ENCODE results near the gene ZC3H12C.

Gene ZC3H12C

DNA sequence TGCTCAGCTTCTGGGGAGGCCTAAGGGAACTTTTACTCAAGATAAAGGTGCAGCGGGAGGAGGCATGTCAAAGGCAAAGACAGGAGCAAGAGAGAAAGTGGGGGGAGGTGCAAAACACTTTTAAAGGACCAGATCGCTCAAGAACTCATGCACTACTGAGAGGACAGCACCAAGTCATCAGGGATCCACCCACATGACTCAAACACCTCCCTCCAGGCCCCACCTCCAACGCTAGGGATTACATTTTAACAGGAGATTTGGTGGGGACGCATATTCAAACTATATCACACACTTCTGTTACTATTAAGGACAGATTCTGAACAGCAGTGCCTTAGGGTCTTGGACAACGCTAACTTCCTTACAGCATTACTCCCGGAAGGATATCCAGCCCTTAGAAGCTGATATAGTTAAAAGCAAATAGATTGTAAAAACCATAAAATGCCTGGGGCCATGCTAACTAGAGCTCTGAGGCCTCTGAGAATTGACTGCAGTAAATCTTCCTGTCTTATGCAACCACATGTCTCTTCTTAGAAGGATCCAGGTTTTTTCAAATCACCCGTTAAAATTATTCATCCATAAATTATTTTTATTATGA is 16.7 kb upstream of the ZC3H12C start:
- no peak for DNase-seq

DNA sequence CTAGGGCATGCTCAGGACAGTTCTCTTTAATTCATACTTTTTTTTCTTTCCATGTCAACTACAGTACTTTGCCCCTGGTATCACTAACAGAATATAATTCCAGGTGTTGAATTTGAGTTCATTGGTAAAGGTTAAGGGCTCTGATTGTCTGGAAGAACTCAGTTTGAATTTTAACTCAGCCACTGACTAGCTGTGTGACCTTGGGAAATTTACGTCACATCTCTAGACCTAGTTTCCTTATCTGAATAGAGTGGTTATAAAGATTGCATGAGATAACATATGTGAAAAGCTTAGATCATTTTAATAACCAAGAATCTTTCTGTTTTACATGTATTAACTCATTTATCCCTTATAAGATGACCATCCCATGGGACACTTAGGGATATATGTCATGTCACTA is 15.8 kb upstream of the ZC3H12C start:
- DNase-seq, result no peak

DNA sequence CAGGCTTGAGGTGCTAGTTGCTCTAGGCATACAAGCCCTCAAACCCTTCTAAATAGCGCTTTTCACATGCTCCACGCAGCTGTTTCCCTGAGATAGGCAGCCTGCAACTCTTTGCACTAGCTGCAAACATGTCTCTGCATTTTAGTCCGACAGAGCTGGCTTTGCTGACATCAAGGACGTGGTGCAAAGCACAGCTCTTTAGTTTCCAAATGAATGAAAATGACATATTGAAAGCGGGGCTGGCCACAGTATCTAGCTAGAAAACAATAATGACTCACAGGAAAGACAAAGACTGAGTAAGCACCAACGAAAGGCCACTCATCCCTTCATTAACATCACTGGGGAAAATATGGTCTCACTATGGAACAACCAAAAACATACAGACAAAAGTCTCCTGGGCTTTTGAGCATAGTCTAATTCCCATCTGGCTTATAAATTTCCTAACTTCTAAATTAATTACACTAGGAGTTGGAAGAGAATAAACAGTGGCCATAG is 15.3 kb upstream of the ZC3H12C start:
- DNase-seq, result peak in 5 of 51 donors; percentile 5 to 21 (median 11)

DNA sequence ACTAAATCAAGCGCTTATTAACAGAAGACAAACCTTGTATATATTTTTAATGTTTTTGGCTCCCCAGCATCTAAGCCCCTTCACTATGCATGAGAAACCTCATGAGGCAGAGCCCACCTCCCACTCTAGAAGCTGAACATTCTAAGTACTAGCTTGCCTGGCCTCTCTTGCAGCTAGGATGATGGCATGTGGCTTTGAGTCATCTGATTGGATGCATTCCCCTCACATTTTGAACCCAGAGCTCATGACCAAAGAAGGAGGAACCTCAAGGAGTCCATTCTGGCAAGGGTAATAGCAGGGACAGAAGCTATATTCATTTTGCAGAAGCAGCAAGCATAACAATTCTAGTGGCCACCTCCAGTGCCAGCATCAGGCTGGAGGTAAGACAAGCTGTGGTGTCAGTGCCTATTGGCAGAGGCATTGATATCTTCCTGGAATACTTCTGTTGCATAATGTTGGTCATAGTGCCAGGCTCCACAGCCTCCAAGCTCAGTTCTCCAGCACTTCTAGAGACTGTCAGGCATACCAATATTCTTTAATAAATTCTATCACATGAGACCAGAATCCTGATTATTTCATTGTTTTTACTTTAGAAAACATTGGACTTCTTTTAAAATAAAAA is 14.2 kb upstream of the ZC3H12C start:
- DNase-seq, result no peak

DNA sequence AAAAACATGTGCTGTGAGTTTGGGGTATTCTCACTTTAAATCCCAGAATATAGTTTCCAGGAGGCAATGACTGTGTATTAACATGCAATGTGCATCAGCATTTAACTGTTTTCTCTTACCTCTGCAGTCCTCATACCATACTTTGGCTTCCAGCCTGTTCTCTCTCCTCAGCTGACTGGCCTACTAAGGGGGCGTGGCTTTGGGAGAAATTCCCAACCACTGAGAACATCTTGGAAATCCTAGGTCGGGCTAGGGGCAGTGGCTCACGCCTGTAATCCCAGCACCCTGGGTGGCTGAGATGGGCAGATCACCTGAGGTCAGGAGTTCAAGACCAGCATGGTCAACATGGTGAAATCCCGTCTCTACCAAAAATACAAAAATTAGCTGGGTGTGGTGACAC is 13.5 kb upstream of the ZC3H12C start:
- DNase-seq, result no peak

DNA sequence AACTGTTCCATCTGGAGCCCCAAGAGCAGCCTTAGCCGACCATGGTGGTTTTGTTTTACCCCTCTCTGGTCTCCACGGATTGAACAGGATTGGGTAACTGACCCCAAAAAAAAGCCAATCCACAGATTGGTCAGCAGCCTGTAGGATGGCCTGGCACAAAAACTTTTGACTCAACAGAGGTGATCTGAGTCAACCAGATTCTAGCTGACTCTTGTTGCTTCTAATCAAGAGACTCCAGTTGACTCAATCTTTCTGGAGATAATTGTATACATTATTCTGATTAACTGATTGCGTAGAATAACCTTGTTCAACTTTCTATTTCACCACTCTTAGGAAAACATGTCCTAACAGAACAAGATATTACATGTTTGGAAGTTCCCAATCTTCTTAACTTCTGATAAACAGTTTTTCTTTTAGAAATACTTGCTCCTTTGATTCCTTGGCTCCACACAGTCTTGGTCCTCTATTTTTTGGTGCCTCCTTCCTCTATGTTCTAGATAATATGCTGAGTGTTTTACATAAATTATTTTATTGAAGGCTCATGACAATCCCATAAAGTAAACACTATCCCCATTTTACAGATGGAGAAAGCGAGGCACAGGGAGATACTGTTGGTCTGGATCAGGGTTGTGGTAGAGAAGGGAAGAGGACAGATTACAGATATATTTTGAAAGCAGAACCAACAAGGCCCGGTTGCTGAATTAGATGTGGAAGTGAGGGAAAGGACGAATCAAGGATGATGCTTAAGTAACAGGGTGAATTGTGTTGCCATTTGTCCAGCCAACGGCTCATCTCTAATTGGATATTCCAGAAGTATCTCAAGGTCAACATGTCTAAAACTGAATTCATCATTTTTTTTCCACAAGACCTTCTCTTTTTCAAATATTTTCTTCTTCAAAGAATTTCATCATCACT is 11.5 kb upstream of the ZC3H12C start:
- DNase-seq, result no peak

DNA sequence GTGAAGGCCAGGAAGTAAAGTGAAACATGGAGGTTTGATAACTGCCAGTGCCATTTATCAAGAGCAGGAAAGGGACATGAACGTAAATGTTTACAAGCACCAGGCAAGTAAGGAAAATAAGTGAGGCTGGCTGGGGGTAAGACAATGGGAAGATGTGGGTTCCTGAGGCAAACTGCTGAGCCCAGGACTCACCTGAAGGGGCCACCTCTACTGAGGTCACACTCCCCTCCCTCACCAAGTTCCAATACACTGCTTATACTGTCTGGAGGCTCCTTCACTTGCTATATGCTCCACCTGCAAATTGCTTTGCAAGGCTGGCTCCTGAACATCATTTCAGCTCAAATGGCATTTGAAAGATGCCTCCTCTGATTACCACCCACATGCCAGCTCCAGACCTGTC is 10.3 kb upstream of the ZC3H12C start:
- no peak for DNase-seq

DNA sequence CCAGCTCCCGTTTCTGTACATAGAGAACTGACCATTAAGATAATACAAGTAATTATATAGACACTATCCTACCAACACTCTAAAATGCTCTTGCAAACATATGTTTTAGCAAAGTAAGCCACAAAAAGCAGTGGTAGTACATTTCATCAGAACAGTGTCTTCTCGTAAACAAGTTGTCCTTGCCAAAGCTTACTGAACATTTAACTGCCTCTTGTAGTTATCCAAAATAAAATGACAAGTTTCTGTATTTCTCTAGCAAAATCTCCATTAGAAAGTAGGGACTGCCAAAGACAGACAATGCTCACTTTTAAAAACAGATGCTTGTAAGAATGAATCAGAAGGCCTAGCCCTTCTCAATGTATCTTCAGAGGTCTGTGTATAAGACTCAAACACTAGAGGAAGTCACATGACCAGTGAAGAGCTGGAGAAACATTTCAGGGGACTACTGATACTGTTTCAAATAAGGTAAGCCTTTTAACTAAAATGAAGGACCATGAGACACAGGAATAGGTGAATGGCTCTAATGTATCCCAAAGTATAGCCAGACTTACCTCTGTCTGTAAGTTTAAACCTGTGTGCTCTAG is 7.8 kb upstream of the ZC3H12C start:
- no peak for DNase-seq

DNA sequence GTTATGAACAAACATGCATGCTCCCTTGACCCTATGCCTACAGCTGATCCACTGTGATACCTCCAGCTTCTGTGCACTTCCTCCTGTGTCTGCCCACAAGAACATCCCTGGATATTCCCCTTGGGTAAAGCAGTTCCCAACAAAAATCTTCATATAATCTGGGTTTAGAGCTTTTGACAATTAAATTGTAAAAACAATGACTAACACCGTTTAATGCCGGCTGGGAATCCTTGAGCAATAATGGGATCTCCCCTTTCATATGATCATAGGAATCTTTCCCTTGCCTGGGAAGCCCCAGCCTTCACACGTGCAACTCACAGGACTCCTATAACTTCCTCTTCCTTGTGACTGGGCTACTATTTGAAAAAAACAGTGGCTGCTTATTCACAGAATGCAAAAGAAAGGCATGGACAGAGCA is 6.3 kb upstream of the ZC3H12C start:
- no peak for DNase-seq

DNA sequence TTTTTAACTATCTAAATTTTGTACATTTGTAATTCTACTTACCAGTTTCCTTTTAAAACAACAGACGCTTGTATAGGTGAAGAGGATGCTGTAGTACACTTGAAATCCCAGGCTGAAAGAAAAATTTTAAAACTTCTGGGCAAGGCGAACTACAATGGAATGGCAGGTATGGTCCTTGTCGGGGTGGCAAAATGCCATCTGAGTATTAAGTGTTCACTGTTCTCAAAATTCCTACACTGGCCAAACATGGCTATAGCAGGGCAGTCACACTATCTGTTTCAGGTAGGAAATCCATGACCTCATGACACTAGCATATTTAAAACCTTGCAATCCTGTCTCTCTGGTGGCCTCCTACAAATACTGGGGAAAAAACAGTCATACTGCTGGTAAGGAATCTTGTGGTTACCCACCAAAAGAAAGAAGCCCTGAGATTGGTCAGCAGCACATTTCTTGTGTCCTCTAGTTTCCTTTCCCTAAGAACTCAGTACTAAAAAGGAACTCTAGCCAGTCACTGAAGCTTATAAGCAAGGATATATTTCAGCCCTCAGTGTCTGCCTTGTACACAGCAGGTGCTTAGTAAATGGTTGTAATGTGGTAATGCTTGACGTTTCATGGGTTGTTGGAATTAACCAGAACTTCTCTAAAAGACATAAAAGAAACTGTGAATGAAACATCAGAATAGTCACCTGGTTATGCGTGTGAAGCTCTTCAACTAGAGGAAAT is 5.2 kb upstream of the ZC3H12C start:
- DNase-seq, result no peak

DNA sequence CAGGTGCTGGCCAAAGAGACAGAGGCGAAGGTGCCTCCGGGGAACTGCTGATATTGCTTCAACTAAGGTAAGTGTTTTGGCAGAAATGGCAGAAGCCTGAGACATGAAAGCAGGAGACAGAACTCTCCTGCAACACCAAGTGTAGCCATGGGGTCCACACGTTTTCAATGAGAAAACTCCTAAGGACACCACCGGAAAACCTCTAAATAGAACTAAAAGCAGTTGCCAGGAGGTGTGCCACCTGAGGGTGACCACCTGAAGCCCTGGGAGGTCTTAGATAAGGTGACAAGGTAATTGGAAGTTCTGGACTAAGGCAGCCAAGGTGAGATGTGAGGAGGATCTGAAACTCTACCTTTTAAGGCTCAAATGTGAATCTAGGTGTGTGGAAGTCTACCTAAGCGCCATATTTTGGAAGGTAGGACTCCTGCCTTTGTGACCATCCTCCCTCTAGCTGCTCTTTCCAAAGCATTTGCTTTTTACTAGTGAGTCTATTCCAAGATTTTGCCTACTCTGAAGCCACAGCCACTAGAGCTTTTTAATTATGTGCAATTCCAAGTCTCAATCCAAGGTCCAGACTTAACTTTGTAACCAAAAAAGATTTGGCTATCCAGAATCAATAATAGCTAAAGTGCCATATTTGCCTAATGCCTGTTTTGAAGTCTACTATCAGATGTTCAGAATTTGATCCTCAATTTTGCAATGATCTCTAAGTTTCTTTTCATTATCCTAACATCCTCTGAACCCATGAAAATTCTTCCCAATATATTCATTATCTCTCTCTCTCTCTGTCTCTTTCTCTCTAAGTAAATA is 4.5 kb upstream of the ZC3H12C start:
- DNase-seq, result no peak

DNA sequence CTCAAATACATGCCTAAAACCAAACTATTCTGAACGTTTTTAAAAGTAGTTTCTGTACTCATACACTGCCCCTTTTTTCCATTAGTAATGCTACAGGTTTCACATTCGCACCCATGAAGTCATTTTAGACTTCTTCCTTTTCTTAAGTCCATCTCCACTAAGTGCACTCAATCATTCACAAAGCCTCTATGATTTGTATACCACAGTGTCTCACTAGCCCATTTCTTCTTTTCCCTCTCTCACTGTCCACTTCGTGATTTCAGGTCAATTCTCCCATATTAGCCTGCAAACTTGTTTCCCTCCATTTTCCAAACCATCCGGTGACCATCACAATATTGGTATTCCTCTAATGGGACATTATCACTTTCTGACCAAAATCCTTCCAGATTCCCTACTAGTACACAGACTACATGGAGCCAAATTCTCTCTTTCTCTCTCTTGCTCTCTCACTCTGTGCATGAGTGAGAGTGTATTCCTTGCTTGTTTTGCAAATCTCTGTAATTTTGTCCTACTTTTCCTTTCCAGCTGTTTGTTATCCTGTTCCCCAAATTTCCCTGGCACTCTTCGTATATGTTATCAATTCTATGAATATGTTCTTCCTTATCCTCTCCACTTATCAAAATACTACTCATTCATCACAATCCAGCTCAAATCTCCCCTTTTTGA is 3.4 kb upstream of the ZC3H12C start:
- no peak for DNase-seq

DNA sequence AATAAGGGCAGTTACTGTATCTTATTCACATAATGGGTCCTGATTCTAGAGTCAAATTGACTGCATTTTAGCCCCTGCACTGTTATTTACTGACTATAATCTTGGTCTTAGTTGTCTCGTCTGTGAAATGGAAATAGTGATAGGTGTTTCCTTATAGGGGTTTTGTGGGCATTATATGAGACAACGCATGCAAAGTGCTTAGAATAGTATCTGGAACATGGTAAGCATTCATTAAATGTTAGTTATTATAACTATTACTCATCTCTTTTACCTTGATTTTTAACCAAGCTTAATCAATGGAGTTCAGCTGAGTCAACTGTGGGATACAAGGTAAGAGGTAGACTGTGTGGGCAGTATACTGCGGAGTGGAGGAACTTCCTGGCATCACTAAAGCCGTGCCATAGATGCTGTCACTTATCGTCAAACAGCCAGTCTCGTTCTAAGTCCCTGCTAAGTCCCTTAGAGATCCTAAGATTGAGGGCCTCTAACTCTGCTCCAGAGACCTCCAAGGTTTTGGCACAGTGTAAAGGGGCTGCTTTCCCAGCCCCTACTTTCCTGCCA is 2.6 kb upstream of the ZC3H12C start:
- no peak for DNase-seq

DNA sequence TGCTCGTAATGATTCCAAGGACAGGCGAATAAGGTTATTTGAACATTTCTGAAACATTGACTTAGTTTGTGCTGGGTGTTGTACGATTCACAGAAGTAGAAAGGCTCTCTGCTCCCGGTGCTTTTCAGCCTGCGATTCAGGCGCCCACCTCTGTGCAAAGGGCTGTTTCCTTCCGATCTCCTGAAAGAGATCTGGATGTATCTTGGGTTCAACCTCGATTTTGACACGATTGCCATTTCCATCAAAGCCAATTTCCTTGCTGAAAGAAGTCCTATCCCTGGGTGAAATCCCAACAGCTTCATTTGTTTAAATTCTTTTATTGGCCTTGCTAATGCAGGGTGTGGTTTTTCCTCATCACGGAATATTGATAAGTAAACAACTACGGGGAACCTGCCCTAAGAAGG is 1.1 kb upstream of the ZC3H12C start:
- DNase-seq, result peak in 1 of 51 donors; percentile 28

DNA sequence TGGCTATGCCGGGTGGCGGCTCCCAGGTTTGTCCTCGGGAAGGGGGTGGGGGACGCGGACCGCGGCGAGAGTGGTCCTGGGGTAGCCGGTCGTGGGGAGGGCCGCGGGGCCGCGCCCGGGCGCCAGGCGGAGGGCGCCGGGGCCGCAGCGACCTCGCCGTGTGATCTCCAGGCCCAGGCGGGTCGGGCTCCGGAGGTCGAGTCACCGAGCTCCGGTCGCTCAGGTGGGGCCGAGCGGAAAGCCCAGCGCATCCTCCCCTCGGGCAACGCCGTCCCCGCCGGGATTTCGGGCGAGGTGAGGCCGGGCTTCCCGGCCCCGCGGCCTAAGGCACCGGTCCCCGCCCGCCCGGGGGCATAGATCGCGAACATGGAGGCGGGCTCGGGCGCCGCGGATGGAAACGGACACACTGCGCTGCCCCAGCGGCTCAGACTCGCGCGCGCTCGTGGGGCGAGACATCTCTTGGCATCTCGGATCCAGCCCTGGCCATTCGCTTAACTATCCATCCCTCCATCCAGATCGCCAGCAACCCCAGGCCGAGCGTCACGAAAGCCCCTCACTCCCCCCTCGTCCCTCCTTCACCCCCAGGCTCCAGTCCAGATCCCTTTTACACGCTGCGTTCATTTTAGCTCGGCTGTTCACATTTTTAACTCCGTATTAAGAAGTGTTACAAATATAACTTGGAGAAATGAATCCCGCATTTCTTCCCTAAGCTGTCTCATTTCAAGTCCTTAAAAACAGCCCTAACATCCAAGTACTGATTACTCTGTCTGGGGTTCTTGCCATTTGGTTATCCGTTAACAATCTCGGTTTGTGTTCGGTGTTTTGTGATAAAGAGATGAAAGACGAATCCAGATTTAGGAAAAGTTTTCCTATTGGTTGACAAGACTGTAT is 460 bp downstream of the ZC3H12C start:
- peak in 47 of 51 donors; percentile 21 to 93 (median 61) for DNase-seq

DNA sequence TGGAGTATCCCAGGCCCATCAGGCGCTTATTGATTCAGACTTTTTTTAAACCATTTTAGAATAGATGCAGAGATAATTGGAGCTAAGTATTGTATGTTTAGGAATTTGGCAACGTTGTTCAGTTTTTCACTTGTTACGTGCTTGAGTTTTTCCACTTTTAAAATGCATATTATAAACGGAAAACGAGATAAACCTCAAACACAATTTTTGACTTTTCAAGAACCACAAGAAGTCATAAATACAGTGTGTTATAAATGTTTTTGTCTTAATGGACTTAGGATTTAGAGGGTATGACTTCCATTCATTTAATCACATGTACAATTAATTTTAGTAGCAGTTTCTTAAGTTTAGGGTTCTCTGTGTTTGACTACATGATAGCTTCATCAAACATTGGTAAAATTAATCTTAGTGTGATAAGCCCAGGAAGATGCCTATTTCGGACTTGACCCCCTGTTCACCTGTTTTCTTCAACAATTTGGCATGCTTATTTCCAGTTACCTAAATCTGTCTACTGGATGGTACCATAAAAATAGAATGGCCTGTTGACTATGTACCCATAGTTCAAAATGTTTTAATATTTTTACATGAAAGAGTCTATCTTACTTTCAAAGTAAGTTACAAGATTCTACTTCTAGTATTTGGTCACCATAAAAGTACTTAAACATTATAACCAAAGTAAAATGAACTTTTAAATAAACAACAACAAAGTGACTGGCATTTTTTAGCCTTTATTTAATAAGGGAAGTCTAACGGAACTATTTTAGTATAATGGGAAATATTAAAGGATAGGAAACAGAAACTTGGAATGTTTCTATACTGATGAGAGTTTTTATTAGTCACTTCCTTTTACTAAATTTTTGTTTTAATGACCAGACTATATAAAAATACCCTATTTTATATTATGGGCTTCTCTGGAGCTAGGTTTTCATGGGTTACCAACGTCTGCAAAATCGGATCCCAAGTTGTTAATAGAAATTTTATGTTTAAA is 1.4 kb downstream of the ZC3H12C start:
- DNase-seq, result no peak

DNA sequence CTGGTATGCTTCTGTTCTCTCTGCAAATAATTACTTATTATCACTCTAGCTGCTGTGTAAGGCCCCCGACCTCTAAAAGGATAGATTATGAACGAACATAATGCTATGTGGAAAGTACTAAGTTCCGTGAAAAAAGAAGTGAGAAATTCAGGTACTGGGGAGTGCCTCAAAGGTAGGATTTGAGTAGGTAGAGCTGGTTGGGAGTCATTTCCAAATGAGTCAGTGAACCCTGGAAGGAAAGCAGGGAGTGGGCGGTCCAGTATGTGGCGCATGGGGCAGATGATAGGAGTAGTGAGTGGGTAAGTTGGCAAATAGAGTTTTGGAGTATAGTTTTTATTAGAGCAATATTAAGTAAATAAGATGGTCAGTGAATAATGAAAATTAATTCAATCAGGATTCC is 2.4 kb downstream of the ZC3H12C start:
- DNase-seq, result peak in 1 of 51 donors; percentile 44
